SK-N-SH (cell line): ENCODE measurements around the gene SH3PXD2A.

Source experiments
- CHD2 ChIP-seq: fragments of 150-350 bp; IDR thresholded peaks from 2 replicates; pipeline ENCODE4 v1.6.1; 2018; ENCODE audit warnings: low read length; ENCODE audit not compliant: partially characterized antibody
- CTCF ChIP-seq: fragments of 200-600 bp; sonication (generic); IDR thresholded peaks from 2 replicates; pipeline ENCODE4 v1.6.1; 2017; ENCODE audit warnings: antibody characterized with exemption, mild to moderate bottlenecking, moderate library complexity
- ELF1 ChIP-seq: IDR thresholded peaks from 2 replicates; pipeline ENCODE4 v1.4.0; 2012
- FOSL2 ChIP-seq: IDR thresholded peaks from 2 replicates; pipeline ENCODE4 v1.4.0; 2012; ENCODE audit warnings: low read depth, mild to moderate bottlenecking, moderate library complexity, borderline replicate concordance
- FOXJ3 ChIP-seq: sonication (generic); formaldehyde crosslinking; IDR thresholded peaks from 2 replicates; pipeline ENCODE4 v1.5.1; 2020; ENCODE audit warnings: mild to moderate bottlenecking, missing genetic modification reagents
- GABPA ChIP-seq: IDR thresholded peaks from 2 replicates; pipeline ENCODE4 v1.4.0; 2012; ENCODE audit warnings: low read depth, mild to moderate bottlenecking
- JUND ChIP-seq: IDR thresholded peaks from 2 replicates; pipeline ENCODE4 v1.4.0; 2012
- TCF12 ChIP-seq: IDR thresholded peaks from 2 replicates; pipeline ENCODE4 v1.4.0; 2012
- TF ChIP-seq, protein P1 (sequence below): fragments of 150-350 bp; IDR thresholded peaks from 2 replicates; pipeline ENCODE4 v1.6.1; 2017; ENCODE audit warnings: antibody characterized with exemption, low read length, low read depth, borderline replicate concordance
- TF ChIP-seq, protein P2 (sequence below): IDR thresholded peaks from 2 replicates; pipeline ENCODE4 v1.6.1; 2012; ENCODE audit warnings: mild to moderate bottlenecking, low read depth, low read length, moderate library complexity

DNA sequence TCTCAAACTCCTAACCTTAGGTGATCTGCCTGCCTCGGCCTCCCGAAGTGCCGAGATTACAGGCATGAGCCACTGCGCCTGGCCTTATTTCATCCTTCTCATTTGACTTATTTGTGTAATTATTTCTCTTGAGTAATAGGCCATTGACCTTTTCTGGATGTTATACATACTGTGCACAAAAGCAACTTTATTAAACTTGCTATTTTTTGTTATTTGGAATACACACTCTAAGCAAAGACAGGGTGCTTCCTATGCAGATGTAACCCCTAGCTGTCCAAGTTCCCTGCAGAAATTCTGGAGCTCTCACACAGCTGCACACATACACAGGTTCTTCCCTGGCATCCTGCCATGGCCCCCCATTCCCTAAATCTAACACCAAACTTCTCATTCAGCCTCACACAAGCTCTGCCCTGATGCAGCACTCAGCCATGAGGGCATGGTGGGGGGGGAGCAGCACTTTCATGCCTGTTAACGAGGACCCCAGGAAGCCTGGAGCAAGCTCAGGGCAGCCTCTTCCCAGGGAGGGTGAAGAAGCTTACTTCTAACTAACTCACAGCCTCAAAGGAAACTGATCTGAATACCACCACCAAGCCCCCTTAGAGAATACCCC, 33.2 kb downstream of the SH3PXD2A start:
- TF ChIP-seq CHD2 (no peak), CTCF (no peak), JUND (no peak), GABPA (no peak), TCF12 (no peak), ELF1 (no peak), FOXJ3 (CRISPR knock-in tag) (no peak), FOSL2 (no peak)
- TF ChIP-seq, protein P1, sequence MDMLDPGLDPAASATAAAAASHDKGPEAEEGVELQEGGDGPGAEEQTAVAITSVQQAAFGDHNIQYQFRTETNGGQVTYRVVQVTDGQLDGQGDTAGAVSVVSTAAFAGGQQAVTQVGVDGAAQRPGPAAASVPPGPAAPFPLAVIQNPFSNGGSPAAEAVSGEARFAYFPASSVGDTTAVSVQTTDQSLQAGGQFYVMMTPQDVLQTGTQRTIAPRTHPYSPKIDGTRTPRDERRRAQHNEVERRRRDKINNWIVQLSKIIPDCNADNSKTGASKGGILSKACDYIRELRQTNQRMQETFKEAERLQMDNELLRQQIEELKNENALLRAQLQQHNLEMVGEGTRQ = no peak
- TF ChIP-seq, protein P2, sequence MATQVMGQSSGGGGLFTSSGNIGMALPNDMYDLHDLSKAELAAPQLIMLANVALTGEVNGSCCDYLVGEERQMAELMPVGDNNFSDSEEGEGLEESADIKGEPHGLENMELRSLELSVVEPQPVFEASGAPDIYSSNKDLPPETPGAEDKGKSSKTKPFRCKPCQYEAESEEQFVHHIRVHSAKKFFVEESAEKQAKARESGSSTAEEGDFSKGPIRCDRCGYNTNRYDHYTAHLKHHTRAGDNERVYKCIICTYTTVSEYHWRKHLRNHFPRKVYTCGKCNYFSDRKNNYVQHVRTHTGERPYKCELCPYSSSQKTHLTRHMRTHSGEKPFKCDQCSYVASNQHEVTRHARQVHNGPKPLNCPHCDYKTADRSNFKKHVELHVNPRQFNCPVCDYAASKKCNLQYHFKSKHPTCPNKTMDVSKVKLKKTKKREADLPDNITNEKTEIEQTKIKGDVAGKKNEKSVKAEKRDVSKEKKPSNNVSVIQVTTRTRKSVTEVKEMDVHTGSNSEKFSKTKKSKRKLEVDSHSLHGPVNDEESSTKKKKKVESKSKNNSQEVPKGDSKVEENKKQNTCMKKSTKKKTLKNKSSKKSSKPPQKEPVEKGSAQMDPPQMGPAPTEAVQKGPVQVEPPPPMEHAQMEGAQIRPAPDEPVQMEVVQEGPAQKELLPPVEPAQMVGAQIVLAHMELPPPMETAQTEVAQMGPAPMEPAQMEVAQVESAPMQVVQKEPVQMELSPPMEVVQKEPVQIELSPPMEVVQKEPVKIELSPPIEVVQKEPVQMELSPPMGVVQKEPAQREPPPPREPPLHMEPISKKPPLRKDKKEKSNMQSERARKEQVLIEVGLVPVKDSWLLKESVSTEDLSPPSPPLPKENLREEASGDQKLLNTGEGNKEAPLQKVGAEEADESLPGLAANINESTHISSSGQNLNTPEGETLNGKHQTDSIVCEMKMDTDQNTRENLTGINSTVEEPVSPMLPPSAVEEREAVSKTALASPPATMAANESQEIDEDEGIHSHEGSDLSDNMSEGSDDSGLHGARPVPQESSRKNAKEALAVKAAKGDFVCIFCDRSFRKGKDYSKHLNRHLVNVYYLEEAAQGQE = no peak
